GM23248 (cell line): ENCODE data around the gene E2F4. TPM values are rescaled to one million over a fixed set of nuclear protein-coding genes. Genes with fewer than 3 reads are reported as not detected.
A peak's percentile ranks its signal among the peaks of the same experiment; 100 is the strongest.

ENCODE experiments used
- DNase-seq: peaks from one replicate; pipeline ENCODE4 v3.0.0-alpha.2; 2015
- H2AFZ ChIP-seq: fragments of 200-600 bp; sonication (generic); 2 replicates; pipeline ENCODE4 v1.6.1; 2016; ENCODE audit warnings: antibody characterized with exemption
- H3F3A ChIP-seq: fragments of 200-600 bp; sonication (generic); 2 replicates; pipeline ENCODE4 v1.6.1; 2016; ENCODE audit warnings: mild to moderate bottlenecking, antibody characterized with exemption, mixed run types; ENCODE audit not compliant: insufficient read depth
- H3K27ac ChIP-seq: fragments of 200-600 bp; sonication (generic); 2 replicates; pipeline ENCODE4 v1.5.1; 2016; ENCODE audit warnings: mild to moderate bottlenecking
- H3K27me3 ChIP-seq: fragments of 200-600 bp; sonication (generic); replicated peaks from 2 replicates; pipeline ENCODE4 v1.6.1; 2016; ENCODE audit warnings: mild to moderate bottlenecking; ENCODE audit not compliant: insufficient read depth
- H3K36me3 ChIP-seq: fragments of 200-600 bp; sonication (generic); 2 replicates; pipeline ENCODE4 v1.6.1; 2016; ENCODE audit warnings: low read depth, mild to moderate bottlenecking
- H3K4me1 ChIP-seq: fragments of 200-600 bp; sonication (generic); 2 replicates; pipeline ENCODE4 v1.6.1; 2016; ENCODE audit warnings: mild to moderate bottlenecking; ENCODE audit not compliant: insufficient read depth
- H3K4me2 ChIP-seq: fragments of 200-600 bp; sonication (generic); one replicate; pipeline ENCODE4 v1.6.1; 2016; ENCODE audit warnings: mild to moderate bottlenecking; ENCODE audit not compliant: unreplicated experiment
- H3K4me3 ChIP-seq: fragments of 200-600 bp; sonication (generic); 2 replicates; pipeline ENCODE4 v1.5.1; 2016; ENCODE audit warnings: mild to moderate bottlenecking
- H3K79me2 ChIP-seq: fragments of 200-600 bp; sonication (generic); 2 replicates; pipeline ENCODE4 v1.6.1; 2016; ENCODE audit warnings: mild to moderate bottlenecking; ENCODE audit not compliant: insufficient read depth
- H3K9ac ChIP-seq: fragments of 200-600 bp; sonication (generic); 2 replicates; pipeline ENCODE4 v1.6.1; 2016; ENCODE audit warnings: mild to moderate bottlenecking
- H3K9me2 ChIP-seq: fragments of 200-600 bp; sonication (generic); 2 replicates; pipeline ENCODE4 v1.6.1; 2016; ENCODE audit warnings: mixed run types, mild to moderate bottlenecking, moderate library complexity; ENCODE audit not compliant: insufficient read depth
- H3K9me3 ChIP-seq: fragments of 200-600 bp; sonication (generic); one replicate; pipeline ENCODE4 v1.6.1; 2017; ENCODE audit warnings: low read depth
- H4K20me1 ChIP-seq: fragments of 200-600 bp; sonication (generic); 2 replicates; pipeline ENCODE4 v1.6.0; 2016; ENCODE audit not compliant: insufficient read depth
- EZH2 ChIP-seq: fragments of 200-600 bp; sonication (generic); IDR thresholded peaks from 2 replicates; pipeline ENCODE4 v1.6.1; 2018; ENCODE audit warnings: antibody characterized with exemption, mild to moderate bottlenecking; ENCODE audit not compliant: insufficient read depth, poor library complexity, severe bottlenecking
- EZH2phosphoT487 ChIP-seq: fragments of 200-600 bp; sonication (generic); IDR thresholded peaks from 2 replicates; pipeline ENCODE4 v1.6.1; 2018; ENCODE audit warnings: antibody characterized with exemption, moderate library complexity, mild to moderate bottlenecking, low read depth; ENCODE audit not compliant: insufficient read depth
- WGBS, 2 experiments: methylation state at CpG; one replicate each; pipeline ENCODE4 v1.1.6; 2015 to 2017; ENCODE audit warnings: low lambda C conversion rate in 2 of 2, low coverage in 1 of 2; ENCODE audit errors: missing lambda C conversion rate in 2 of 2; 5-methylcytosine and 5-hydroxymethylcytosine counted together
- in situ Hi-C: fragments of 300-500 bp; cut with MboI; formaldehyde crosslinking; loops from 2 replicates; pipeline ENCODE4 v1.15.0; 2020
- polyA plus RNA-seq: library from polyadenylated mRNA; unstranded; fragments of >200 nt; fragmentation: Nextera tagmentation; extraction: Ambion mirVana; gene quantifications from 2 replicates; pipeline ENCODE4 v1.2.1, GENCODE V29; 2016
- total RNA-seq: library from RNA; depleted of rRNA; stranded (reverse); fragments of >200 nt; shearing (Covaris generic); gene quantifications from 2 replicates; pipeline ENCODE4 v1.2.3, GENCODE V29; 2014

E2F4 gene
- total and polyA plus RNA-seq, 2 experiments from 2014 or later: 50.0 to 82.0 TPM

GRCh38 chr16:67156143-67156844, 35.7 kb upstream of the E2F4 start:
- in situ Hi-C loops: loop anchor here (25.0 kb wide), 1 partner anchor 194 kb away; the partner anchor contains the start of gene CES3
- Histone ChIP-seq H3K4me2 (no peak overlapping the region), H4K20me1 (no peaks in the 10 kb centered on the region), H3K79me2 (0 out of 2 replicates have a peak, but pooled peaks cover 4% of the 10 kb centered on the region), H3K9me2 (no peaks in the 10 kb centered on the region), H3K27me3 (no peaks in the 10 kb centered on the region), H2AFZ (no peak overlapping the region), H3F3A (peaks cover 14% of the 10 kb centered on the region; the same call in 1 of the 2 replicates), H3K4me1 (0 out of 2 replicates have a peak, but pooled peaks cover 4% of the 10 kb centered on the region), H3K4me3 (no peak overlapping the region), H3K9me3 (no peaks in the 10 kb centered on the region), H3K27ac (no peak overlapping the region), H3K9ac (no peak overlapping the region), H3K36me3 (no peaks in the 10 kb centered on the region)
- 62 to 65% methylated on average over 14 to 15 of the region's 15 CpGs for WGBS, 2 experiments
- DNase-seq: no peak
- TF ChIP-seq EZH2phosphoT487 (no peak), EZH2 (no peak)

- H3K9me3 ChIP-seq: no peaks in the 10 kb centered on the region
- H4K20me1 ChIP-seq: no peaks in the 10 kb centered on the region
- no peak overlapping the region for H3K4me3 ChIP-seq
- no peak overlapping the region for H3K4me2 ChIP-seq
- no peak for TF ChIP-seq EZH2phosphoT487
- no peak for TF ChIP-seq EZH2
- H3K27me3 ChIP-seq: no peaks in the 10 kb centered on the region
- H2AFZ ChIP-seq: no peak overlapping the region
- H3F3A ChIP-seq: peaks cover 7% of the 10 kb centered on the region; the same call in 1 of the 2 replicates
- H3K36me3 ChIP-seq: no peaks in the 10 kb centered on the region
- no peak for DNase-seq
- 56 to 59% methylated on average over 7 of the region's 7 CpGs for WGBS, 2 experiments
- in situ Hi-C loops: loop anchor here (25.0 kb wide), 1 partner anchor 195 kb away; the partner anchor contains the start of gene CES3
- 0 out of 2 replicates have a peak, but pooled peaks cover 4% of the 10 kb centered on the region for H3K79me2 ChIP-seq
- H3K27ac ChIP-seq: no peak overlapping the region
- no peak overlapping the region for H3K9ac ChIP-seq
- no peaks in the 10 kb centered on the region for H3K9me2 ChIP-seq
- no peaks in the 10 kb centered on the region for H3K4me1 ChIP-seq
Measured at GRCh38 chr16:67157106-67157748, 34.7 kb upstream of the E2F4 start.

- Histone ChIP-seq H3K36me3 (no peaks in the 10 kb centered on the region), H3K4me2 (no peak overlapping the region), H3K79me2 (0 out of 2 replicates have a peak, but pooled peaks cover 4% of the 10 kb centered on the region), H3K9ac (no peak overlapping the region), H3K27ac (no peak overlapping the region), H3F3A (peaks cover 7% of the 10 kb centered on the region; the same call in 1 of the 2 replicates), H3K9me2 (no peaks in the 10 kb centered on the region), H3K9me3 (no peaks in the 10 kb centered on the region), H3K4me1 (no peaks in the 10 kb centered on the region), H4K20me1 (no peaks in the 10 kb centered on the region), H3K4me3 (0 out of 2 replicates have a peak overlapping the region, but pooled peaks have one; percentile 97), H3K27me3 (no peaks in the 10 kb centered on the region), H2AFZ (no peak overlapping the region)
- no peak for DNase-seq
- in situ Hi-C loops: loop anchor here (25.0 kb wide), 1 partner anchor 196 kb away; the partner anchor contains the start of gene CES3
- TF ChIP-seq EZH2: no peak
- no peak for TF ChIP-seq EZH2phosphoT487
- 85 to 86% methylated on average over 7 of the region's 7 CpGs for WGBS, 2 experiments
Measured at GRCh38 chr16:67157892-67158635, 33.9 kb upstream of the E2F4 start.
